IMR-90 (cell line): ENCODE data around the gene RNASE7. TPM values are rescaled to one million over a fixed set of nuclear protein-coding genes. Genes with fewer than 3 reads are reported as not detected.

ENCODE experiments used
- ATAC-seq: fragments of 200-7000 bp; cut with Tn5 transposase; 2 replicates; pipeline ENCODE4 v1.9.1; 2020; ENCODE audit warnings: low read depth, mild to moderate bottlenecking, moderate library complexity
- BruUV-seq: library from RNA; stranded (reverse); fragments of 400-500 nt; replicated peaks from 2 replicates; lab custom pipeline; 2021; lab: Mats Ljungman, UMichigan
- CTCF ChIA-PET: fragments of 300-600 bp; formaldehyde crosslinking; extraction: SDS; loops from one replicate; lab custom pipeline; 2021; ENCODE audit warnings: antibody characterized with exemption; lab: Yijun Ruan, JAX
- POLR2A ChIA-PET: fragments of 300-600 bp; sonication (Branson Sonifier 250); formaldehyde crosslinking; loops from one replicate; lab custom pipeline; 2022; ENCODE audit warnings: antibody characterized with exemption; ENCODE audit not compliant: unreplicated experiment; lab: Charles Lee
- DNase-seq: peaks from one replicate; pipeline ENCODE4 v3.0.0; 2013
- H2AFZ ChIP-seq: replicated peaks from 2 replicates; pipeline ENCODE3; 2013; ENCODE audit warnings: low read length, mild to moderate bottlenecking; ENCODE audit not compliant: poor library complexity
- H2AK5ac ChIP-seq: 2 replicates; pipeline ENCODE4 v1.6.1; 2013; ENCODE audit warnings: low read depth, low read length, inconsistent platforms
- H2AK9ac ChIP-seq: replicated peaks from 2 replicates; pipeline ENCODE3; 2013; ENCODE audit warnings: mild to moderate bottlenecking, low read depth, low read length, moderate library complexity; ENCODE audit not compliant: poor library complexity
- H2BK120ac ChIP-seq: 2 replicates; pipeline ENCODE4 v1.6.1; 2013; ENCODE audit warnings: low read depth, low read length, inconsistent platforms
- H2BK15ac ChIP-seq: 3 replicates; pipeline ENCODE4 v1.6.1; 2013; ENCODE audit warnings: low read depth, low read length, inconsistent platforms
- H2BK20ac ChIP-seq: 2 replicates; pipeline ENCODE4 v1.6.1; 2013; ENCODE audit warnings: low read depth, mild to moderate bottlenecking, inconsistent platforms, low read length, moderate library complexity
- H2BK5ac ChIP-seq: 2 replicates; pipeline ENCODE4 v1.6.1; 2013; ENCODE audit warnings: mild to moderate bottlenecking, low read depth, low read length, inconsistent platforms; ENCODE audit not compliant: poor library complexity, severe bottlenecking
- H3K14ac ChIP-seq: replicated peaks from 2 replicates; pipeline ENCODE4 v1.6.1; 2013; ENCODE audit warnings: low read depth, low read length, inconsistent platforms
- H3K18ac ChIP-seq: 2 replicates; pipeline ENCODE4 v1.6.1; 2013; ENCODE audit warnings: low read depth, low read length, control low read depth
- H3K23ac ChIP-seq: 2 replicates; pipeline ENCODE4 v1.6.1; 2013; ENCODE audit warnings: low read depth, low read length, inconsistent platforms
- H3K27ac ChIP-seq: 2 replicates; pipeline ENCODE4 v1.5.1; 2013; ENCODE audit warnings: mild to moderate bottlenecking, control low read depth, low read length; ENCODE audit not compliant: insufficient read depth
- H3K27me3 ChIP-seq: 2 replicates; pipeline ENCODE4 v1.6.1; 2013; ENCODE audit warnings: low read length; ENCODE audit not compliant: control insufficient read depth, insufficient read depth
- H3K36me3 ChIP-seq: 2 replicates; pipeline ENCODE4 v1.6.1; 2013; ENCODE audit warnings: low read length, mixed read lengths; ENCODE audit not compliant: control insufficient read depth, insufficient read depth
- H3K4ac ChIP-seq: 2 replicates; pipeline ENCODE4 v1.6.1; 2013; ENCODE audit warnings: low read depth, low read length, inconsistent platforms
- H3K4me1 ChIP-seq: 2 replicates; pipeline ENCODE4 v1.6.1; 2013; ENCODE audit warnings: low read length, mixed read lengths; ENCODE audit not compliant: control insufficient read depth, insufficient read depth
- H3K4me2 ChIP-seq: 2 replicates; pipeline ENCODE4 v1.6.1; 2013; ENCODE audit warnings: low read depth, mild to moderate bottlenecking, control low read depth, low read length, moderate library complexity
- H3K4me3 ChIP-seq: 2 replicates; pipeline ENCODE4 v1.5.1; 2013; ENCODE audit warnings: low read depth, mild to moderate bottlenecking, control low read depth, low read length, moderate library complexity; ENCODE audit not compliant: insufficient read depth
- H3K56ac ChIP-seq: 2 replicates; pipeline ENCODE4 v1.6.1; 2013; ENCODE audit warnings: low read length, inconsistent platforms; ENCODE audit not compliant: insufficient read depth; ENCODE audit errors: extremely low read depth
- H3K79me1 ChIP-seq, 2 experiments: 2 replicates each; pipeline ENCODE4 v1.6.1; 2013; ENCODE audit warnings: low read length in 2 of 2, inconsistent platforms in 1 of 2, low read depth in 1 of 2
- H3K9ac ChIP-seq: 2 replicates; pipeline ENCODE4 v1.6.1; 2013; ENCODE audit warnings: low read depth, low read length, control low read depth
- H3K9me1 ChIP-seq: 2 replicates; pipeline ENCODE4 v1.6.1; 2013; ENCODE audit warnings: low read length, inconsistent platforms; ENCODE audit not compliant: insufficient read depth
- H3K9me3 ChIP-seq: 2 replicates; pipeline ENCODE4 v1.6.1; 2013; ENCODE audit warnings: low read length; ENCODE audit not compliant: control insufficient read depth, insufficient read depth
- H4K20me1 ChIP-seq: 2 replicates; pipeline ENCODE4 v1.6.1; 2013; ENCODE audit warnings: low read length, inconsistent platforms; ENCODE audit not compliant: insufficient read depth
- H4K5ac ChIP-seq: 2 replicates; pipeline ENCODE4 v1.6.1; 2013; ENCODE audit warnings: mild to moderate bottlenecking, low read depth, low read length, control low read depth
- H4K8ac ChIP-seq, 2 experiments: 2 replicates each; pipeline ENCODE4 v1.6.1; 2013; ENCODE audit warnings: low read depth in 2 of 2, low read length in 2 of 2, control low read depth in 1 of 2, inconsistent platforms in 1 of 2
- H4K91ac ChIP-seq: 2 replicates; pipeline ENCODE4 v1.6.1; 2013; ENCODE audit warnings: low read depth, low read length, inconsistent platforms; ENCODE audit not compliant: insufficient read depth
- BHLHE40 ChIP-seq: fragments of 150-350 bp; IDR thresholded peaks from 2 replicates; pipeline ENCODE4 v1.6.1; 2016; ENCODE audit warnings: mild to moderate bottlenecking, low read depth, low read length
- CEBPB ChIP-seq: IDR thresholded peaks from 2 replicates; pipeline ENCODE4 v1.6.1; 2012; ENCODE audit warnings: low read depth, low read length, improper control_type of control experiment
- CHD1 ChIP-seq: IDR thresholded peaks from 2 replicates; pipeline ENCODE4 v1.6.1; 2012; ENCODE audit warnings: low read depth, low read length, improper control_type of control experiment
- CTCF ChIP-seq: conservative IDR thresholded peaks from 2 replicates; pipeline ENCODE4 v1.5.1; 2012; ENCODE audit warnings: mild to moderate bottlenecking, low read depth, low read length, improper control_type of control experiment
- ELK1 ChIP-seq: fragments of 150-350 bp; IDR thresholded peaks from 2 replicates; pipeline ENCODE4 v1.6.1; 2016; ENCODE audit warnings: low read depth, mild to moderate bottlenecking, low read length, moderate library complexity, borderline replicate concordance
- FOS ChIP-seq: fragments of 150-350 bp; IDR thresholded peaks from 2 replicates; pipeline ENCODE4 v1.6.1; 2016; ENCODE audit warnings: low read depth, low read length
- MAZ ChIP-seq: IDR thresholded peaks from 2 replicates; pipeline ENCODE4 v1.6.1; 2012; ENCODE audit warnings: low read depth, mild to moderate bottlenecking, low read length, improper control_type of control experiment, moderate library complexity, borderline replicate concordance
- MXI1 ChIP-seq: IDR thresholded peaks from 2 replicates; pipeline ENCODE4 v1.6.1; 2012; ENCODE audit warnings: low read depth, mild to moderate bottlenecking, low read length, moderate library complexity, borderline replicate concordance
- NFE2L2 ChIP-seq: fragments of 150-350 bp; IDR thresholded peaks from 2 replicates; pipeline ENCODE4 v1.6.1; 2016; ENCODE audit warnings: low read depth, mild to moderate bottlenecking, low read length
- RAD21 ChIP-seq: IDR thresholded peaks from 2 replicates; pipeline ENCODE4 v1.6.1; 2012; ENCODE audit warnings: low read length, improper control_type of control experiment
- RCOR1 ChIP-seq: IDR thresholded peaks from 2 replicates; pipeline ENCODE4 v1.6.1; 2012; ENCODE audit warnings: mild to moderate bottlenecking, low read length, improper control_type of control experiment; ENCODE audit not compliant: insufficient replicate concordance
- RFX5 ChIP-seq: IDR thresholded peaks from 2 replicates; pipeline ENCODE4 v1.8.0; 2012; ENCODE audit warnings: low read depth, mild to moderate bottlenecking, low read length, moderate library complexity
- SMC3 ChIP-seq: fragments of 150-350 bp; IDR thresholded peaks from 2 replicates; pipeline ENCODE4 v1.6.1; 2016; ENCODE audit warnings: low read depth, mild to moderate bottlenecking, antibody characterized with exemption, low read length, moderate library complexity
- WGBS, 2 experiments: methylation state at CpG; one replicate each; pipeline versions ENCODE4 v1.1.5 to v1.1.7; 2013; ENCODE audit warnings: missing lambda C conversion rate in 2 of 2; ENCODE audit not compliant: insufficient read length in 1 of 2; ENCODE audit errors: extremely low coverage in 2 of 2; 5-methylcytosine and 5-hydroxymethylcytosine counted together
- dilution Hi-C: fragments of 300-500 bp; cut with HindIII; formaldehyde crosslinking; loops from one replicate; pipeline ENCODE4 v1.14.3; 2018; ENCODE audit warnings: low sequenced_read_pairs; ENCODE audit not compliant: unreplicated experiment
- in situ Hi-C: fragments of 300-500 bp; cut with MboI; formaldehyde crosslinking; loops from 3 replicates; pipeline ENCODE4 v1.14.3; 2019; ENCODE audit warnings: low sequenced_read_pairs, inconsistent platforms, mixed read lengths
- intact Hi-C: fragments of 100-400 bp; cut with micrococcal nuclease; formaldehyde crosslinking; loops from 2 replicates; pipeline ENCODE4 v1.10.0; 2022
- polyA plus RNA-seq, 3 experiments: library from polyadenylated mRNA; depleted of rRNA; stranded (reverse); fragments of >200 nt; gene quantifications; 2 replicates each; pipeline ENCODE4 v1.2.3, GENCODE V29; 2012; ENCODE audit warnings: low replicate concordance in 1 of 3
- total RNA-seq: library from RNA; depleted of rRNA; stranded (reverse); fragments of >200 nt; gene quantifications from 2 replicates; pipeline ENCODE4 v1.2.3, GENCODE V29; 2012
- TF ChIP-seq, protein P1 (sequence below): fragments of 150-350 bp; IDR thresholded peaks from 2 replicates; pipeline ENCODE4 v1.6.1; 2017; ENCODE audit warnings: mild to moderate bottlenecking, antibody characterized with exemption, low read length, low read depth

The RNASE7 gene
- total and polyA plus RNA-seq, 2 of the 4 experiments (the other 2 are of a cell fraction) = not detected

DNA sequence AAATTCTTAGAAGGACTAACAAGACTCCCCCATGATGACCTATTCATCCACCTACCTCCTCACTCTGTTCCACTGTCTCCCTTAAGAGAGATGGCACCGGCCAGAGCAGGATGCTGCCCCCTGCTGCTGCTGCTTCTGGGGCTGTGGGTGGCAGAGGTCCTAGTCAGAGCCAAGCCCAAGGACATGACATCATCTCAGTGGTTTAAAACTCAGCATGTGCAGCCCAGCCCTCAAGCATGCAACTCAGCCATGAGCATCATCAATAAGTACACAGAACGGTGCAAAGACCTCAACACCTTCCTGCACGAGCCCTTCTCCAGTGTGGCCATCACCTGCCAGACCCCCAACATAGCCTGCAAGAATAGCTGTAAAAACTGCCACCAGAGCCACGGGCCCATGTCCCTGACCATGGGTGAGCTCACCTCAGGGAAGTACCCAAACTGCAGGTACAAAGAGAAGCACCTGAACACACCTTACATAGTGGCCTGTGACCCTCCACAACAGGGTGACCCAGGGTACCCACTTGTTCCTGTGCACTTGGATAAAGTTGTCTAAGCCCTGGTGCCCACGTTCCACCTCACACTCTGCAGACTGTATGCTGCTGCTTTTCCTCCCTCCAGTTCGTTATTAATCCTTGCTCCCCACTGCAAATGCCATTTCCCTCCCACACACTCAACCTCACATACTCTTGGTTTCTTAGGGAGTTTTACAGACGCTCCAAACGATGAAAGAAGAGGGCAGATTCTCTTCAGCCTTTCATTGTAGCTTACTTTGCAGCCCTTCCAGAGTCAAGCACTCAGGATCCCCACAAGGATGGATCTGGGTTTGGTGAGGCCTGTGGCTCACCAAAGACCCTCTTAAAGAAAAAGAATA lies 15.9 kb downstream of the RNASE7 start, which contains the start of gene RNASE8:
TSS of gene RNASE8 (plus strand) at position 20 of the 873 bp plus-strand sequence. CDS start at position 91, 71 bp downstream.
- Histone ChIP-seq H3K4me1 (no peaks in the 10 kb centered on the region), H3K9me3 (no peaks in the 10 kb centered on the region), H3K4me2 (no peak within 1 kb of the TSS), H3K4me3 (no peak within 1 kb of the TSS), H2AK9ac (no peak within 1 kb of the TSS), H2BK5ac (no peak within 1 kb of the TSS), H3K9ac (no peak within 1 kb of the TSS), H3K79me1 (no peaks in the 10 kb centered on the region), H3K27me3 (no peaks in the 10 kb centered on the region), H3K9me1 (peaks cover 5% of the 10 kb centered on the region; the same call in 1 of the 2 replicates), H2BK120ac (no peak within 1 kb of the TSS), H4K91ac (no peak within 1 kb of the TSS), H3K14ac (no peak within 1 kb of the TSS), H4K5ac (no peak within 1 kb of the TSS), H3K56ac (no peak within 1 kb of the TSS), H3K36me3 (no peaks in the 10 kb centered on the region), H2AFZ (no peak within 1 kb of the TSS), H3K23ac (no peak within 1 kb of the TSS), H4K8ac (no peak within 1 kb of the TSS), H3K4ac (no peak within 1 kb of the TSS), H3K18ac (no peak within 1 kb of the TSS), H2BK20ac (no peak within 1 kb of the TSS), H3K27ac (no peak within 1 kb of the TSS), H2BK15ac (no peak within 1 kb of the TSS), H2AK5ac (no peak within 1 kb of the TSS), H4K20me1 (no peaks in the 10 kb centered on the region)
- intact Hi-C loops (no loop called here), in situ Hi-C loops (no loop called here), dilution Hi-C loops (no loop called here)
- BruUV-seq = no TSS peak
- ChIA-PET POLR2A (no interaction called here), CTCF (no interaction called here)
- no CpG with 5 or more reads among the region's 8 CpGs for WGBS, 2 experiments
- ATAC-seq = peak; percentile 53; the same call in 1 of the 2 replicates
- TF ChIP-seq ELK1 (no peak), MXI1 (no peak), RCOR1 (no peak), CHD1 (no peak), NFE2L2 (no peak), CEBPB (no peak), CTCF (peak; percentile 32), RFX5 (no peak), RAD21 (no peak; the same call in 1 of the 2 replicates), MAZ (no peak), FOS (no peak), SMC3 (peak; percentile 32; the same call in 1 of the 2 replicates), BHLHE40 (no peak)
- TF ChIP-seq, protein P1, sequence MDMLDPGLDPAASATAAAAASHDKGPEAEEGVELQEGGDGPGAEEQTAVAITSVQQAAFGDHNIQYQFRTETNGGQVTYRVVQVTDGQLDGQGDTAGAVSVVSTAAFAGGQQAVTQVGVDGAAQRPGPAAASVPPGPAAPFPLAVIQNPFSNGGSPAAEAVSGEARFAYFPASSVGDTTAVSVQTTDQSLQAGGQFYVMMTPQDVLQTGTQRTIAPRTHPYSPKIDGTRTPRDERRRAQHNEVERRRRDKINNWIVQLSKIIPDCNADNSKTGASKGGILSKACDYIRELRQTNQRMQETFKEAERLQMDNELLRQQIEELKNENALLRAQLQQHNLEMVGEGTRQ = no peak
- DNase-seq = peak; percentile 35
